ENCODE data around the gene EXOG.

Gene EXOG

GRCh38 chr3:38522002-38522401 is 25.9 kb downstream of the EXOG start:
- H3K36me3 ChIP-seq (ENCODE audit: insufficient read depth, insufficient read length, low read length): peaks cover 42% of the 10 kb centered on the region
- H3K9ac ChIP-seq (ENCODE audit: insufficient read length, low read depth): no peak overlapping the region
- no peaks in the 10 kb centered on the region for H3K9me3 ChIP-seq (ENCODE audit: insufficient read depth, low read length)
- H3K27me3 ChIP-seq (ENCODE audit: insufficient read depth, insufficient read length): no peaks in the 10 kb centered on the region
- no peaks in the 10 kb centered on the region for H3K4me1 ChIP-seq (ENCODE audit: insufficient read depth, insufficient read length)
- TF ChIP-seq YY1 (IDR thresholded peaks at IDR 0.05; ENCODE audit: insufficient read depth, insufficient read length): no peak
- no peak for TF ChIP-seq ZNF274 (IDR thresholded peaks at IDR 0.05; ENCODE audit: low read depth, low read length)
- TF ChIP-seq SUZ12 (IDR thresholded peaks at IDR 0.05; ENCODE audit: extremely low read depth, insufficient read depth, insufficient read length): no peak
- H3K4me3 ChIP-seq (ENCODE audit: insufficient read length, low read depth): no peak overlapping the region
- DNase-seq (ENCODE audit: low read depth, low spot score): no peak

DNA sequence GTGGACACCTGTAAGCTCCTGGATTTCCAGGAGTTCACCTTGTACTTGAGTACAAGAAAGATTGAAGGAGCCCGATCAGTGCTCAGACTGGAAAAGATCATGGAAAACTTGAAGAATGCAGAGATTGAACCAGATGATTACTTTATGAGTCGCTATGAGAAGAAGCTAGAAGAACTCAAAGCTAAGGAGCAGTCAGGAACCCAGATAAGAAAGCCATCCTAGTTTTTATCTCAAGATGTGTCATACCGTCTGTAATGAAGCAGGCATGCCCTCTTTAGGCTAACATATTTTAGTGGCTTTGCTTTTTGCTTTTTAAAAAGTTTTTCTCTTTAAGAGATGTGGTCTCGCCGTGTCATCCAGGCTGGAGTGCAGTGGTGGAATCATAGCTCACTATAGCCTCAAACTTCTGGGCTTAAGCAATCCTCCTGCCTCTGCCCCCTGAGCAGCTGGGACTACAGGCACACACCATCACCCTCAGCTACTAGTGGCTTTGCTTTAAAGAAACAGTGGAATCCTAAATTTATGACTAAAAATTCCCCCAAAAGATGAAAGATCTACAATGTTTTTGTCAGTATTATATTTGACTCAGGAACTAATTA is 28.1 kb downstream of the EXOG start:
- Histone ChIP-seq H3K4me3 (ENCODE audit: insufficient read length, low read depth) (no peak overlapping the region), H3K9me3 (ENCODE audit: insufficient read depth, low read length) (no peaks in the 10 kb centered on the region; the same call in 1 of the 2 replicates), H3K9ac (ENCODE audit: insufficient read length, low read depth) (no peak overlapping the region), H3K27me3 (ENCODE audit: insufficient read depth, insufficient read length) (no peaks in the 10 kb centered on the region), H3K4me1 (ENCODE audit: insufficient read depth, insufficient read length) (peaks cover 2% of the 10 kb centered on the region), H3K36me3 (ENCODE audit: insufficient read depth, insufficient read length, low read length) (peaks cover 55% of the 10 kb centered on the region)
- TF ChIP-seq SUZ12 (IDR thresholded peaks at IDR 0.05; ENCODE audit: extremely low read depth, insufficient read depth, insufficient read length) (no peak), YY1 (IDR thresholded peaks at IDR 0.05; ENCODE audit: insufficient read depth, insufficient read length) (no peak), ZNF274 (IDR thresholded peaks at IDR 0.05; ENCODE audit: low read depth, low read length) (no peak)
- DNase-seq (ENCODE audit: low read depth, low spot score): no peak

DNA sequence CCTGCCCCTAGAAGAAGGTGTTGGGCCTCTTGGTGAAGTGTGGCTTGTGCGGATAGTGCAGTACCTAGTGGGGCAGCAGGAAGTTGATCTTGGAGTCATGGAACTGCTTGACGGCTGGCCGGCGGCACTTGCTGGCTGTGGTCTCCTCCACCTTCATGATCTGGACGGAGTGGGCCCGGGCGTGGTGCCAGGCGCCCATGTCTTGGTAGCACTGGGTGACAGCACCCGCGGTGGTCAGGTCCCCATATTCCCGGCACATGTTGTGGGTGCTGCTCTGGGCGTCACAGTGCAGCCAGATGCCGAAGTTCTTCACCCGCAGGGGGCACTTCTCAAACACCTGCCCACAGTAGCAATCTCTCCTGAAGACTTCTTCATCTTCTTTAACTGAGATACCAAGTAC is 30.7 kb downstream of the EXOG start:
- Histone ChIP-seq H3K9me3 (ENCODE audit: insufficient read depth, low read length) (no peaks in the 10 kb centered on the region; the same call in 1 of the 2 replicates), H3K36me3 (ENCODE audit: insufficient read depth, insufficient read length, low read length) (peaks cover 57% of the 10 kb centered on the region), H3K4me3 (ENCODE audit: insufficient read length, low read depth) (no peak overlapping the region), H3K27me3 (ENCODE audit: insufficient read depth, insufficient read length) (no peaks in the 10 kb centered on the region), H3K4me1 (ENCODE audit: insufficient read depth, insufficient read length) (peaks cover 2% of the 10 kb centered on the region), H3K9ac (ENCODE audit: insufficient read length, low read depth) (no peak overlapping the region)
- no peak for DNase-seq (ENCODE audit: low read depth, low spot score)
- no peak for TF ChIP-seq YY1 (IDR thresholded peaks at IDR 0.05; ENCODE audit: insufficient read depth, insufficient read length)

- H3K4me1 ChIP-seq (ENCODE audit: insufficient read depth, insufficient read length): peaks cover 2% of the 10 kb centered on the region
- H3K9me3 ChIP-seq (ENCODE audit: insufficient read depth, low read length): no peaks in the 10 kb centered on the region; the same call in 1 of the 2 replicates
- no peak for TF ChIP-seq YY1 (IDR thresholded peaks at IDR 0.05; ENCODE audit: insufficient read depth, insufficient read length)
- no peak for TF ChIP-seq SUZ12 (IDR thresholded peaks at IDR 0.05; ENCODE audit: extremely low read depth, insufficient read depth, insufficient read length)
- TF ChIP-seq ZNF274 (IDR thresholded peaks at IDR 0.05; ENCODE audit: low read depth, low read length): no peak
- no peaks in the 10 kb centered on the region for H3K27me3 ChIP-seq (ENCODE audit: insufficient read depth, insufficient read length)
- no peak overlapping the region for H3K4me3 ChIP-seq (ENCODE audit: insufficient read length, low read depth)
- H3K9ac ChIP-seq (ENCODE audit: insufficient read length, low read depth): no peak overlapping the region
- H3K36me3 ChIP-seq (ENCODE audit: insufficient read depth, insufficient read length, low read length): peaks cover 48% of the 10 kb centered on the region
- DNase-seq (ENCODE audit: low read depth, low spot score): peak; percentile 39
Observed at GRCh38 chr3:38528457-38528856, 32.3 kb downstream of the EXOG start.

DNA sequence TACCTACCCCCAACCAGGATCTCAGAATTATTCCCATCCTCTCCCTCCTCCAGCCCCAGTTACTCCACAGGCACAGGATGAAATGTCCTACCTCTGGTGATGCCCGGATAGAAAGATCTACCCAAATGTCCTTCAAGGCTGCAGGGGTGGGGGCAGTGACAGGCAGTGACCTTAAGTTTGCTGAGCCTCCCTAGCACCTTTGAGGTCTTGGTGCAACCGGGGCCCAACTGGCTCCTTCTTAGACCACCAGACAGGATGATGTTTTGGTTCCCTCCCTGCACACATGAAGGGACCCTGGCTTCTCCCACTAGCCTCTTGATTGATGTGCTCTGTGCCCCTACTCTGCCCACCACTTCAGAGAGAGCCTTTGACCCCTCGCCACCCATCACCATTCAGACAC is 36.4 kb downstream of the EXOG start:
- Histone ChIP-seq H3K4me1 (ENCODE audit: insufficient read depth, insufficient read length) (peaks cover 4% of the 10 kb centered on the region), H3K9ac (ENCODE audit: insufficient read length, low read depth) (no peak overlapping the region), H3K9me3 (ENCODE audit: insufficient read depth, low read length) (no peaks in the 10 kb centered on the region; the same call in 1 of the 2 replicates), H3K36me3 (ENCODE audit: insufficient read depth, insufficient read length, low read length) (peaks cover 12% of the 10 kb centered on the region), H3K4me3 (ENCODE audit: insufficient read length, low read depth) (no peak overlapping the region), H3K27me3 (ENCODE audit: insufficient read depth, insufficient read length) (no peaks in the 10 kb centered on the region)
- TF ChIP-seq YY1 (IDR thresholded peaks at IDR 0.05; ENCODE audit: insufficient read depth, insufficient read length) (no peak), ZNF274 (IDR thresholded peaks at IDR 0.05; ENCODE audit: low read depth, low read length) (no peak), SUZ12 (IDR thresholded peaks at IDR 0.05; ENCODE audit: extremely low read depth, insufficient read depth, insufficient read length) (no peak)
- no peak for DNase-seq (ENCODE audit: low read depth, low spot score)

DNA sequence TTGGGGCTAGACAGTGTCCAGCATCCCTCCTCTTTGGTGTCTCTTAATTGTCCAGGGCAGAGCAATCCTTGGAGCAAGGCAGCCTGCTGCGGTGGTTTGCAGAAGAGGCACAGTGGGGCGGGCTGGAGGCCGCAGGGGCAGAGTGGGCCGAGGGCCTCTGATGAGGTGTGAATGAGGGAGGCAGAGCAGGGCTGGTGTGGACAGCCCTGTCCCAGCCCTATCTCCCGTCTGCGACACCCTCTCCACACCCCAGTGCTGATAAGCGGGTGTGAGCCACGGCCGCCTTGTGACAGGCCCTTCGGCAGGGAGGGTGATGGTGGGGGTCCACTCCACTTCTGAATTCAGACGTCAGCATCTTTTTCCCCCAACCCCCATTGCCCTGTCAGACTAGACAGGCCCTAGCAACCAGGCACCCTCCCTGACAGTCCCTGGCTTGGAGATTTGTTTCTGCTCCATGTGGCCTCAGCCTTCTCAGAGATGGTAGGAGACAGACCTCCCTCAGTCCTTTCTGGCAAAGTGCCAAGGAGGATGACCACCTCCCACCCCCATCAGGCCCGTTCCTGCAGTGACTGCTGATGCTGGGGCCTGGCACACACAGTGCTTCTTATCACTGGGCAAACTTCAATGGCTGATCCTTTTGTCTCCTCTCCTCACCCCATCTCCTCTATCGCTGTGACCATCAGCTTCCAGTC is 37.3 kb downstream of the EXOG start:
- H3K27me3 ChIP-seq (ENCODE audit: insufficient read depth, insufficient read length): no peaks in the 10 kb centered on the region
- DNase-seq (ENCODE audit: low read depth, low spot score): no peak
- no peak overlapping the region for H3K9ac ChIP-seq (ENCODE audit: insufficient read length, low read depth)
- TF ChIP-seq YY1 (IDR thresholded peaks at IDR 0.05; ENCODE audit: insufficient read depth, insufficient read length): no peak
- TF ChIP-seq ZNF274 (IDR thresholded peaks at IDR 0.05; ENCODE audit: low read depth, low read length): no peak
- TF ChIP-seq SUZ12 (IDR thresholded peaks at IDR 0.05; ENCODE audit: extremely low read depth, insufficient read depth, insufficient read length): no peak
- H3K36me3 ChIP-seq (ENCODE audit: insufficient read depth, insufficient read length, low read length): peaks cover 4% of the 10 kb centered on the region
- no peaks in the 10 kb centered on the region; the same call in 1 of the 2 replicates for H3K9me3 ChIP-seq (ENCODE audit: insufficient read depth, low read length)
- H3K4me3 ChIP-seq (ENCODE audit: insufficient read length, low read depth): no peak overlapping the region
- peaks cover 7% of the 10 kb centered on the region for H3K4me1 ChIP-seq (ENCODE audit: insufficient read depth, insufficient read length)

DNA sequence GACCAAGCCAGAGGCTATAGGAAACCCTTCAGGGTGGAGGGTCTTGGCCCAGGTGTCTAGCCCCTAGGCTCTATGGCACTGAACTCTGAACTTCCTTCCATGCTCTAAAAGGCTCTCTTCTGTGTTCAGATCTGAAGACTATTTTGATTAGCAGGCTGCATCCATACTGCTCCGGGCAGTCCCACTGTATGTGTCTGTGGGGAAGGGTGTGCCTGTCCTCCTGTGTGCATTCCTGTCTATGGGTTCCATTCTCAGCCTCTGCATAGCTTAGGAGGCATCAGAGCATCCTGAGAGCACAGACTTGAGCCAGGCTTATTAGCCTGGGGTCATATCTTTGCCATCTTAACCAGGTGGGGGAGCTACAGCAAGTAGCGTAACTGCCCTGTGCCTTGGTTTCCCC is 38.0 kb downstream of the EXOG start:
- TF ChIP-seq SUZ12 (IDR thresholded peaks at IDR 0.05; ENCODE audit: extremely low read depth, insufficient read depth, insufficient read length) (no peak), ZNF274 (IDR thresholded peaks at IDR 0.05; ENCODE audit: low read depth, low read length) (no peak), YY1 (IDR thresholded peaks at IDR 0.05; ENCODE audit: insufficient read depth, insufficient read length) (no peak)
- no peak overlapping the region for H3K4me3 ChIP-seq (ENCODE audit: insufficient read length, low read depth)
- no peaks in the 10 kb centered on the region for H3K27me3 ChIP-seq (ENCODE audit: insufficient read depth, insufficient read length)
- H3K4me1 ChIP-seq (ENCODE audit: insufficient read depth, insufficient read length): peaks cover 12% of the 10 kb centered on the region
- H3K9ac ChIP-seq (ENCODE audit: insufficient read length, low read depth): no peak overlapping the region
- no peak for DNase-seq (ENCODE audit: low read depth, low spot score)
- no peaks in the 10 kb centered on the region; the same call in 1 of the 2 replicates for H3K9me3 ChIP-seq (ENCODE audit: insufficient read depth, low read length)
- peaks cover 2% of the 10 kb centered on the region for H3K36me3 ChIP-seq (ENCODE audit: insufficient read depth, insufficient read length, low read length)
